ENCODE measurements around the gene AHNAK. TPM values are rescaled to one million over a fixed set of nuclear protein-coding genes. Genes with fewer than 3 reads are reported as not detected.

AHNAK gene
- total and polyA plus RNA-seq, 9 donors = 114 to 699 (median 540) TPM

- H3K36me3 ChIP-seq = no peaks in the 10 kb centered on the region
- H3K27me3 ChIP-seq = no peaks in the 10 kb centered on the region
- H3K4me3 ChIP-seq = peak overlapping the region; percentile 17
- WGBS, 3 donors = 5 to 12% (median 7%) methylated on average over 9 of the region's 9 CpGs
- intact Hi-C loops (cut with DNase I) = no loop called here
- no peaks in the 10 kb centered on the region for H3K9me3 ChIP-seq
- peak overlapping the region; percentile 63 to 88 for H3K27ac ChIP-seq
- peak in 1 of 5 donors; percentile 26 for DNase-seq
- no peak for TF ChIP-seq CTCF (IDR thresholded peaks at IDR 0.05)
- TF ChIP-seq POLR2A (IDR thresholded peaks at IDR 0.05) = peak; percentile 11
- peaks cover 25% of the 10 kb centered on the region for H3K4me1 ChIP-seq (ENCODE audit: insufficient read depth)
Observed at GRCh38 chr11:62444835-62445234, 101.8 kb downstream of the AHNAK start.

- intact Hi-C loops (cut with DNase I) = no loop called here
Observed at GRCh38 chr11:62444236-62444833, 102.3 kb downstream of the AHNAK start.

GRCh38 chr11:62443390-62444235 is 103.0 kb downstream of the AHNAK start:
- intact Hi-C loops (cut with DNase I) = no loop called here
- Histone ChIP-seq H3K9me3 (no peaks in the 10 kb centered on the region), H3K36me3 (no peaks in the 10 kb centered on the region), H3K27me3 (no peaks in the 10 kb centered on the region), H3K27ac (peak overlapping the region; percentile 63 to 88), H3K4me3 (peak overlapping the region; percentile 17), H3K4me1 (ENCODE audit: insufficient read depth) (peaks cover 26% of the 10 kb centered on the region)
- DNase-seq = peak in 3 of 5 donors; percentile 48 to 56 (median 49)
- TF ChIP-seq EP300 (IDR thresholded peaks at IDR 0.05) = no peak
- no peak for TF ChIP-seq POLR2A (IDR thresholded peaks at IDR 0.05)
- no peak for TF ChIP-seq CTCF (IDR thresholded peaks at IDR 0.05)
- 71 to 75% (median 73%) methylated on average over 17 of the region's 17 CpGs for WGBS, 3 donors

More at GRCh38 chr11:62444236-62444833, 102.3 kb downstream of the AHNAK start:
- Histone ChIP-seq H3K4me3 (peak overlapping the region; percentile 17), H3K4me1 (ENCODE audit: insufficient read depth) (peaks cover 26% of the 10 kb centered on the region), H3K27ac (peak overlapping the region; percentile 63 to 88), H3K9me3 (no peaks in the 10 kb centered on the region), H3K36me3 (no peaks in the 10 kb centered on the region), H3K27me3 (no peaks in the 10 kb centered on the region)
- peak; percentile 74 to 83 (median 80) for DNase-seq
- WGBS, 3 donors = 5 to 6% (median 6%) methylated on average over 23 of the region's 23 CpGs
- no peak for TF ChIP-seq POLR2A (IDR thresholded peaks at IDR 0.05)
- no peak for TF ChIP-seq EP300 (IDR thresholded peaks at IDR 0.05)
- TF ChIP-seq CTCF (IDR thresholded peaks at IDR 0.05) = no peak

- no peaks in the 10 kb centered on the region for H3K9me3 ChIP-seq
- TF ChIP-seq CTCF (IDR thresholded peaks at IDR 0.05) (no peak), EP300 (IDR thresholded peaks at IDR 0.05) (no peak), POLR2A (IDR thresholded peaks at IDR 0.05) (no peak)
- WGBS, 3 donors = 31 to 35% (median 33%) methylated on average over 23 of the region's 23 CpGs
- H3K36me3 ChIP-seq = no peaks in the 10 kb centered on the region
- H3K27ac ChIP-seq = peak overlapping the region; percentile 78 to 79
- H3K4me1 ChIP-seq (ENCODE audit: insufficient read depth) = peaks cover 21% of the 10 kb centered on the region
- intact Hi-C loops (cut with DNase I) = no loop called here
- H3K4me3 ChIP-seq = no peak overlapping the region
- DNase-seq = peak; percentile 58 to 67 (median 65)
- H3K27me3 ChIP-seq = no peaks in the 10 kb centered on the region
Observed at GRCh38 chr11:62439785-62440602, 106.6 kb downstream of the AHNAK start.

All from ovary (tissue), 9 donors.